ENCODE measurements around the gene RNF214.

DNA sequence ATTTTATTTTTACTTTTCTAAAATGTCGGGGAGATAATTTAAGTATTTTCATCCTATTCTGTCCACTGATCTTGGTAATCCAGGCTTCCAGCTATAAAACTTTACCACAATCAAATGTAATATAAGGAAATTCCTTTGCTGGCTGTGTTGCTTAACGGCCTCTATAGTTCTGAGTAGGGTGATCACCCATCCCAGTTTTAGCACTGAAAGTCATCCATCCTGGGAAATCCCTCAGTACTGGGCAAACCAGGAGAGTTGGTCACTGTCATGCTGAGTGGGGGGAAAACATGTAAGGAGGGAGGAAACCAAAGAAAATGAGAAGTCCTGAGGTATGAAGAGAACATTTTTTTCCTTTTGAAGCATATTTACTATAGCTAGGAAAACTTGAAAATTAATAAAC is 45.9 kb downstream of the RNF214 start:
- TF ChIP-seq POLR2A (IDR thresholded peaks at IDR 0.05; ENCODE audit: low read length), result no peak
- TF ChIP-seq GATA1 (IDR thresholded peaks at IDR 0.05; ENCODE audit: low read depth, low read length), result no peak
